Panc1 (cell line): ENCODE measurements around the gene DLGAP4. TPM values are rescaled to one million over a fixed set of nuclear protein-coding genes. Genes with fewer than 3 reads are reported as not detected.

Experiments used
- ATAC-seq: fragments of 200-7000 bp; cut with Tn5 transposase; 2 replicates; pipeline ENCODE4 v1.9.1; 2020; ENCODE audit warnings: mild to moderate bottlenecking, moderate library complexity
- BruUV-seq: library from RNA; stranded (reverse); fragments of 400-500 nt; replicated peaks from 2 replicates; lab custom pipeline; 2021; lab: Mats Ljungman, UMichigan
- CTCF ChIA-PET: fragments of 300-600 bp; sonication (Branson Sonifier 250); formaldehyde crosslinking; loops from one replicate; lab custom pipeline; 2022; ENCODE audit warnings: antibody characterized with exemption; lab: Charles Lee
- POLR2A ChIA-PET: fragments of 300-600 bp; sonication (Branson Sonifier 250); formaldehyde crosslinking; loops from one replicate; lab custom pipeline; 2022; ENCODE audit warnings: antibody characterized with exemption; lab: Charles Lee
- DNase-seq: peaks from one replicate; pipeline ENCODE4 v3.0.0-alpha.2; 2010; ENCODE audit warnings: low read depth, low spot score
- H3K27ac ChIP-seq: 2 replicates; pipeline ENCODE4 v1.5.1; 2011; ENCODE audit warnings: mild to moderate bottlenecking, low read length, inconsistent platforms
- H3K27me3 ChIP-seq: fragments of 200-500 bp; sonication (Bioruptor generic); 2 replicates; pipeline ENCODE4 v1.6.0; 2014; ENCODE audit warnings: low read length, inconsistent platforms; ENCODE audit not compliant: control insufficient read depth, insufficient read depth
- H3K36me3 ChIP-seq: fragments of 200-500 bp; sonication (Bioruptor generic); 2 replicates; pipeline ENCODE4 v1.5.1; 2014; ENCODE audit warnings: inconsistent platforms, mild to moderate bottlenecking, low read length, moderate library complexity; ENCODE audit not compliant: control insufficient read depth, insufficient read depth
- H3K4me1 ChIP-seq: 2 replicates; pipeline ENCODE4 v1.5.1; 2011; ENCODE audit warnings: inconsistent platforms, mild to moderate bottlenecking, low read length, moderate library complexity; ENCODE audit not compliant: control insufficient read depth, insufficient read depth
- H3K4me3 ChIP-seq, 2 experiments: 2 replicates each; pipeline ENCODE4 v1.5.1; 2011 to 2012; ENCODE audit warnings: low read depth in 2 of 2, low read length in 2 of 2, mild to moderate bottlenecking in 2 of 2, inconsistent platforms in 1 of 2, moderate library complexity in 1 of 2
- H3K9me3 ChIP-seq: fragments of 200-500 bp; sonication (Bioruptor generic); 2 replicates; pipeline ENCODE4 v1.5.1; 2014; ENCODE audit warnings: low read depth, mild to moderate bottlenecking, inconsistent platforms, low read length, moderate library complexity; ENCODE audit not compliant: control insufficient read depth, insufficient read depth
- CTCF ChIP-seq: fragments of 450-650 bp; IDR thresholded peaks from 2 replicates; pipeline ENCODE4 v1.5.1; 2017; ENCODE audit warnings: mild to moderate bottlenecking
- POLR2AphosphoS5 ChIP-seq: IDR thresholded peaks from 2 replicates; pipeline ENCODE4 v1.6.1; 2012; ENCODE audit warnings: mild to moderate bottlenecking, low read depth, low read length, moderate library complexity
- REST ChIP-seq, 2 experiments: IDR thresholded peaks; 2 replicates each; pipeline ENCODE4 v1.6.1; 2011 to 2012; ENCODE audit warnings: low read depth in 2 of 2, control low read depth in 1 of 2, low read length in 1 of 2, mild to moderate bottlenecking in 1 of 2, moderate library complexity in 1 of 2; ENCODE audit not compliant: insufficient read depth in 1 of 2
- SIN3A ChIP-seq: IDR thresholded peaks from 2 replicates; pipeline ENCODE4 v1.6.1; 2012; ENCODE audit warnings: low read depth, mild to moderate bottlenecking, low read length, moderate library complexity, borderline replicate concordance; ENCODE audit not compliant: insufficient read depth
- TCF7L2 ChIP-seq: IDR thresholded peaks from 2 replicates; pipeline ENCODE4 v1.6.1; 2011; ENCODE audit warnings: mild to moderate bottlenecking, low read depth, low read length, inconsistent platforms
- in situ Hi-C: cut with HindIII; loops from 2 replicates; pipeline ENCODE4 v1.10.0; 2016; ENCODE audit warnings: low sequenced_read_pairs, low pct_unique_long_range_greater_than_20kb
- intact Hi-C: fragments of 100-400 bp; cut with micrococcal nuclease; formaldehyde crosslinking; loops from one replicate; pipeline ENCODE4 v1.10.0; 2022; ENCODE audit not compliant: unreplicated experiment
- total RNA-seq: library from RNA; stranded (reverse); gene quantifications from one replicate; pipeline ENCODE4 v1.2.1, GENCODE V29; 2021; ENCODE audit not compliant: unreplicated experiment

DLGAP4 gene
- total RNA-seq, 1 experiment from 2014 or later, result 52.5 TPM

GRCh38 chr20:36402708-36403107 is 96.6 kb downstream of the DLGAP4 start:
- Histone ChIP-seq H3K4me1 (peaks cover 6% of the 10 kb centered on the region; the same call in 1 of the 2 replicates), H3K27ac (no peak overlapping the region), H3K27me3 (peaks cover 4% of the 10 kb centered on the region), H3K36me3 (no peaks in the 10 kb centered on the region), H3K4me3 (no peak overlapping the region), H3K9me3 (no peaks in the 10 kb centered on the region)
- no peak for TF ChIP-seq CTCF
- no peak for TF ChIP-seq REST (IDR thresholded peaks at IDR 0.05; ENCODE audit: insufficient read depth in 1 of 2, low read depth in 2 of 2, low read length in 1 of 2)
- TF ChIP-seq POLR2AphosphoS5, result no peak
- TF ChIP-seq SIN3A, result no peak
- no peak for TF ChIP-seq TCF7L2
- no TSS peak for BruUV-seq
- in situ Hi-C loops, result no loop called here
- POLR2A ChIA-PET, result no interaction called here
- intact Hi-C loops, result no loop called here
- DNase-seq (no peak), ATAC-seq (no peak)
- CTCF ChIA-PET, result no interaction called here

- TF ChIP-seq TCF7L2 (no peak), POLR2AphosphoS5 (no peak), CTCF (no peak), SIN3A (no peak), REST (IDR thresholded peaks at IDR 0.05; ENCODE audit: insufficient read depth in 1 of 2, low read depth in 2 of 2, low read length in 1 of 2) (no peak)
- DNase-seq, result no peak
- ChIA-PET POLR2A (no interaction called here), CTCF (no interaction called here)
- Histone ChIP-seq H3K4me3 (no peak overlapping the region), H3K4me1 (peaks cover 6% of the 10 kb centered on the region; the same call in 1 of the 2 replicates), H3K27ac (no peak overlapping the region), H3K9me3 (no peaks in the 10 kb centered on the region), H3K36me3 (no peaks in the 10 kb centered on the region), H3K27me3 (peaks cover 4% of the 10 kb centered on the region)
- BruUV-seq, result no TSS peak
- intact Hi-C loops (no loop called here), in situ Hi-C loops (no loop called here)
- no peak for ATAC-seq
Measured at GRCh38 chr20:36404435-36404978, 98.4 kb downstream of the DLGAP4 start.
